NT2/D1 (cell line): ENCODE data around the gene TNPO3.

Experiments used
- DNase-seq: peaks from one replicate; pipeline ENCODE4 v3.0.0-alpha.2; 2011; ENCODE audit warnings: low read depth, low spot score
- H3K27me3 ChIP-seq: 2 replicates; pipeline ENCODE4 v1.6.0; 2011; ENCODE audit warnings: mild to moderate bottlenecking; ENCODE audit not compliant: insufficient read length, insufficient read depth
- H3K36me3 ChIP-seq: 2 replicates; pipeline ENCODE4 v1.6.1; 2011; ENCODE audit warnings: mild to moderate bottlenecking, low read length, mixed read lengths; ENCODE audit not compliant: insufficient read depth, insufficient read length
- H3K4me1 ChIP-seq: 2 replicates; pipeline ENCODE4 v1.5.1; 2011; ENCODE audit not compliant: insufficient read depth, insufficient read length
- H3K4me3 ChIP-seq: 2 replicates; pipeline ENCODE4 v1.5.1; 2011; ENCODE audit warnings: low read depth; ENCODE audit not compliant: insufficient read length
- H3K9ac ChIP-seq: 2 replicates; pipeline ENCODE4 v1.6.0; 2011; ENCODE audit warnings: low read depth; ENCODE audit not compliant: insufficient read length
- H3K9me3 ChIP-seq: 2 replicates; pipeline ENCODE4 v1.5.1; 2011; ENCODE audit warnings: mild to moderate bottlenecking, low read length; ENCODE audit not compliant: insufficient read depth
- SUZ12 ChIP-seq: IDR thresholded peaks from 2 replicates; pipeline ENCODE4 v1.6.1; 2011; ENCODE audit not compliant: insufficient read length, insufficient read depth; ENCODE audit errors: extremely low read depth
- YY1 ChIP-seq: IDR thresholded peaks from 2 replicates; pipeline ENCODE4 v1.6.1; 2011; ENCODE audit not compliant: insufficient read length, insufficient read depth
- ZNF274 ChIP-seq: IDR thresholded peaks from 2 replicates; pipeline ENCODE4 v1.6.1; 2011; ENCODE audit warnings: mild to moderate bottlenecking, low read depth, low read length

The TNPO3 gene

GRCh38 chr7:128924707-128925588, 130.0 kb downstream of the TNPO3 start:
- Histone ChIP-seq H3K27me3 (no peaks in the 10 kb centered on the region), H3K36me3 (no peaks in the 10 kb centered on the region), H3K4me3 (no peak overlapping the region), H3K9ac (no peak overlapping the region), H3K9me3 (peaks cover 6% of the 10 kb centered on the region; the same call in 1 of the 2 replicates), H3K4me1 (no peaks in the 10 kb centered on the region)
- DNase-seq = no peak
- TF ChIP-seq ZNF274 (no peak), YY1 (no peak), SUZ12 (no peak)

GRCh38 chr7:128923411-128923800, 131.5 kb downstream of the TNPO3 start:
- no peak for DNase-seq
- peaks cover 4% of the 10 kb centered on the region; the same call in 1 of the 2 replicates for H3K9me3 ChIP-seq
- H3K4me1 ChIP-seq = no peaks in the 10 kb centered on the region
- no peaks in the 10 kb centered on the region for H3K36me3 ChIP-seq
- TF ChIP-seq ZNF274 (no peak), YY1 (no peak), SUZ12 (no peak)
- H3K27me3 ChIP-seq = no peaks in the 10 kb centered on the region
- H3K4me3 ChIP-seq = no peak overlapping the region
- H3K9ac ChIP-seq = no peak overlapping the region

GRCh38 chr7:128922496-128923410, 132.2 kb downstream of the TNPO3 start:
- Histone ChIP-seq H3K4me1 (no peaks in the 10 kb centered on the region), H3K27me3 (no peaks in the 10 kb centered on the region), H3K36me3 (no peaks in the 10 kb centered on the region), H3K9me3 (no peaks in the 10 kb centered on the region), H3K9ac (no peak overlapping the region), H3K4me3 (no peak overlapping the region)
- TF ChIP-seq SUZ12 (no peak), ZNF274 (no peak)
- no peak for DNase-seq

- H3K9me3 ChIP-seq = no peaks in the 10 kb centered on the region
- no peaks in the 10 kb centered on the region for H3K27me3 ChIP-seq
- TF ChIP-seq ZNF274 (no peak), SUZ12 (no peak), YY1 (no peak)
- H3K4me1 ChIP-seq = no peaks in the 10 kb centered on the region
- no peak for DNase-seq
- H3K4me3 ChIP-seq = no peak overlapping the region
- H3K9ac ChIP-seq = no peak overlapping the region
- H3K36me3 ChIP-seq = no peaks in the 10 kb centered on the region
Observed at GRCh38 chr7:128921866-128922440, 133.0 kb downstream of the TNPO3 start.

GRCh38 chr7:128920913-128921582, 133.9 kb downstream of the TNPO3 start:
- Histone ChIP-seq H3K27me3 (no peaks in the 10 kb centered on the region), H3K9ac (no peak overlapping the region), H3K4me3 (no peak overlapping the region), H3K36me3 (no peaks in the 10 kb centered on the region), H3K4me1 (no peaks in the 10 kb centered on the region), H3K9me3 (no peaks in the 10 kb centered on the region)
- TF ChIP-seq ZNF274 (no peak), SUZ12 (no peak)
- DNase-seq = no peak

GRCh38 chr7:128919881-128920799, 134.8 kb downstream of the TNPO3 start:
- Histone ChIP-seq H3K9ac (no peak overlapping the region), H3K9me3 (no peaks in the 10 kb centered on the region), H3K4me3 (no peak overlapping the region), H3K4me1 (no peaks in the 10 kb centered on the region), H3K27me3 (no peaks in the 10 kb centered on the region), H3K36me3 (no peaks in the 10 kb centered on the region)
- DNase-seq = no peak
- TF ChIP-seq SUZ12 (no peak), ZNF274 (no peak), YY1 (no peak)
